ENCODE results near the gene RNU1-1. TPM values are rescaled to one million over a fixed set of nuclear protein-coding genes. Genes with fewer than 3 reads are reported as not detected.
"Not testable (repeated sequence)": the region's sequence is repeated elsewhere in the genome, so short reads cannot be mapped to it uniquely, and the experiment has no call there.

Gene RNU1-1
- total RNA-seq, 1 experiment from 2014 or later: not detected

DNA sequence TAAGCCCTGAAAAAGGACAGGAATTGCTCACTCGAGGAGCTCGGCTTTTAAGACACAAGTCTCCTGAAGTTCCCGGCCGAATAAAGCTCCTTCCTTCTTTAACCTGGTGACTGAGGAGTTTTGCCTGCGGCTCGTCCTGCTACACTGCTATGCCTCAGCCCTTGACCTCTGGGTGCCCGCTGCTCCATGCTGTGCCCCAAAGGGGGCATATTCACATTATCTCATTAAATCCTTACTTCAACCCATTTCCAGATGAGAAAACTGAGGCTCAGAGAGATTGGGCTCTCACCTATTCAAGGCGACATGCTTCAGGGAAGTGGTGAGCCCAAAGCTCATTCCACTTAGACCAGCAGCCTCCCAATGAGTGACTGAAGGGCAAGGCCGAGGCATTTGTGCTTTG, 20.4 kb downstream of the RNU1-1 start:
- DNase-seq (ENCODE audit: low read depth): not testable (repeated sequence)

DNA sequence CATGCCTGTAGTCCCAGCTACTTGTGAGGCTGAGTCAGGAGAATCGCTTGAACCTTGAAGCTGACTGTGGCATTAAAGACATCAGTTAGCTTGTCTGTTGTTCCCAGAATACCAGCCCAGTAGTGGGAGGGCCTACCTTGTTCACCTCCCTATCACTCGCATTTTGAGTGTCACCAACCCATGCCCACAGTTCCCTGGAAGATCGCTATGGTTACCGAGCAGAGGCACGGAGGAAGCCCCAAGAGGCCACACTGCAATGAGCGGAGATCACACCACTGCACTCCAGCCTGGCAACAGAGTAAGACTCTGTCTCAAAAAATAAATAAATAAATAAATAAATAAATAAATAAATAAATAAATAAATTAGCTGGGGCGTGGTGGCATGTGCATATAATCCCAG, 21.1 kb downstream of the RNU1-1 start:
- not testable (repeated sequence) for DNase-seq (ENCODE audit: low read depth)

DNA sequence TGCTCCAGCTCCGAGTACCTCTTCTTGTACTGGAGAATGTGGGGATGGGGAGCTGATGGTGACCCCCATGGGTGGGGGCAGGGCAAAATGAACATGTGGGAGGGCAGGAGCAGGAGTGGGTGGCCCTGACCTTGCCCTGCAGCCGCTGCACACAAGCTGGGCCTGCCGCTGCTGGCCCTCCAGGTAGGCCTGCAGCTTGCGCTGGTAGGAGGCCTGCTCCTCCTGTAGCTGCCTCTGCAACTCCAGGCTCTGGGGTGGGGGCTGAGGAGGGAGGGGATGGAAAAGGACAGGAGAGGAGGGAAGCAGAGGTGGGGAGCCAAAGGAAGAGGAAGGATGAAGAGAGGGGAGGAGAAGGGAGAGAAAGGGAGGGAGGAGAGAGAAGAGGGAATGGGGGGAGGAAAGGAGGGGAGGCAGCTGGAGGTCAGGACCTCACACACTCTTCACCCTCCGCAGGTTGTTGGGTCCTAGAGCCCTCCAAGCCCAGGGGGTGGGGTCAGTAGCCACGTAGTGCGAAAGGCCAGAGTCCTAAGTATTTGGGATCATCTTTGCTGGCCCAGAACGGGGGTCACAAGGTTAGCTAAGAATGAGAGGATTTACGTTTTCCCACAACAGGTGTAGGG, 22.9 kb downstream of the RNU1-1 start:
- no peak for DNase-seq (ENCODE audit: low read depth)

DNA sequence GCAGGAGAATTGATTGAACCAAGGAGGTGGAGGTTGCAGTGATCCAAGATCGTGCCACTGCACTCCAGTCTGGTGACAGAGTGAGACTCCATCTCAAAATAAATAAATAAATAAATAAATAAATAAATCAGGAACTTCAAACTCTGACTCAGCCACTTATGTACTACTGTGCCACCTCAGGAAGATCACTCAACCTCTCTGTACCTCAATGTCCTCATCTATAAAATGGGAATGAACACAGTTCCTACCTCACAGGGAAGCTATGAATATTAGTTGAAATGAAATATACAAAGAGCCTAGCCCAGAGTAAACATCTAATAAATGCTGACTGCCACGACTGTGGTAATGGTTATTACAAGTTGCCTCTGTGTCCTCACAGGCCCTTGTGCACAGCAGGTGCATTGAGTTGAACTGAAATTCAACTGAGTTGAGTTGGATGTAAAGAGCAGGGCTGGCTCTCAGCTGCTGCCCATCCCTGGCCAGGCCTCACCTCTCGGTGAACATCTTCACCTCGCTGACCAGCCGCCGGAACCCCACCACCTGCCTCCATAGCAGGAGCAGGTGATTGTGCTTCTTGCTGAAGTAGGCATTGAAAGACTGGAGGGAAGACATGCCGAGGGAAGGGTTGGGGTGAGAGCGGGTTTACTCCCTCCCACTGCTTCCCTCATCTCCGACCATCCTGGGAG, 24.7 kb downstream of the RNU1-1 start:
- DNase-seq (ENCODE audit: low read depth): not testable (repeated sequence)

DNA sequence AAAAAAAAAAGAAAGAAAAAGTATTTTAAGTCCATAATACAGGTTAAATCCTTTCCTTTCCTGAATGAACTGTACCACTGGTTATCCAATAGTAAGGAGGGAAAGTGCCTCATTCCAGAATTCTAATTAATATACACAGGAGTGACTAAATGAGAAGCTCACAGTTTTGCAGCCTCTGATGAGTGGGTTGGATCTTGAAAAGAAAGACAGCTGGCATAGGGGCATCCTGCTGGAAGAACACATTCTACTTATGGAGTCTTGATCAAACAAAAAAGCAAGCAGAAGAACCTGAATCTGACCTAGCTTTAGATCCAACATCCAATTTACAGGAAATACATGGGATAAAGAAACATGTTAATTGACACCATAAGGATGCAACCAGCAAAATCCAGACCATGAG, 27.1 kb downstream of the RNU1-1 start:
- not testable (repeated sequence) for DNase-seq (ENCODE audit: low read depth)

DNA sequence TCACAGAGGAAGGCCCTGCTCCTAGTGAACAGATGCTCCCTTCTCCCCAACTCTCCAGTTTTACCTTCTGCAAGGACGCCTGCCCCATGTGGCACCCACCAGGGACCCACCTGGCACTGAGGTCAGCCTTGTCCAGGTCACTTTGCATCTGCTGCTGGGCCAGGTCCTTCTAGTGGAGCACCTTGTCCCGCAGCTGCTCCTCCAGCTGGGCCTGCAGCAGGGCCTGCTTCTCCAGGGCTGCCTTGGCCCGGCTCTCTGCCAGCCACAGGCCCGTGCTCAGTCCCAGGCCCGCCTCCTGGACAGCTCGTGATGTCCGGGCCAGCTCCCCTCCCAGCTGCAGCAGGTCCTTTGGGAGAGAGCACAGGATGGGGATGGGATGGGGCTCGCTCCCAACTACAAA, 27.8 kb downstream of the RNU1-1 start:
- DNase-seq (ENCODE audit: low read depth): not testable (repeated sequence)

DNA sequence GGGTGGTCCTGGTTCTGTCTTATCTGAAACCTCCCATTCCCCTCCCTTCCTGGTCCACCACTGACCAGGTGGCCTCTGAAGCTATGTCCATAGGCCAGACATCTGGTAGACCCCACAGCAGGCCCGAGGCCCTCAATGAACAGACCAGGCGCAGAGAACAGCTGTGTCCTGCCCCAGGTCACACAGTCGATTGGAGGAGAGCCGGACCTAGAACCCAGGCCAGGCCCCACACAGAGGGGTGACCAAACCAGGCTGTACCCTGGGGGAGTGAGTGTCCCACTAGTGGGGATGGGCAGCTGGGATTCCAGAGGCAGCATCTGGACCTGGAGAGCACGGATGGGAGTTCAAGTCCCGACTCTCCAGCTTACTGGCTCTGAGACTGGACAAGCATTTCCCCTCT, 29.2 kb downstream of the RNU1-1 start:
- DNase-seq (ENCODE audit: low read depth): no peak

DNA sequence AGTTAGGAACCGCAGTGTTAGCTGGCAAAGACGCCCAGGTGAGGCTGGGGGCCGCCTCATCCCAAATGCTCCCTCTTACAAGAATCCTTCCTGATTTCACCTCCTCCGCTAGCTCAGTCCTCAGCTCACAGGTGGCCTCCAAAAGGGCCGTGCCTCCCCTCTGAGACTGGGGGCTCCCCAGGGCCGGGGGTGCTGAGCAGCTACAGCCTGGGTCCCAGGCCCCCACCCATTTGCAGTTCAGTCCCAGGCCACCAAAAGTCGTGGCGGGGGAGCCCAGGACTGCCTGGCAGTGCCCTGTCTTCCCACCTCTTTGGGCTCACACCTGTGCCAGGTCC, 29.6 kb downstream of the RNU1-1 start:
- DNase-seq (ENCODE audit: low read depth): no peak

DNA sequence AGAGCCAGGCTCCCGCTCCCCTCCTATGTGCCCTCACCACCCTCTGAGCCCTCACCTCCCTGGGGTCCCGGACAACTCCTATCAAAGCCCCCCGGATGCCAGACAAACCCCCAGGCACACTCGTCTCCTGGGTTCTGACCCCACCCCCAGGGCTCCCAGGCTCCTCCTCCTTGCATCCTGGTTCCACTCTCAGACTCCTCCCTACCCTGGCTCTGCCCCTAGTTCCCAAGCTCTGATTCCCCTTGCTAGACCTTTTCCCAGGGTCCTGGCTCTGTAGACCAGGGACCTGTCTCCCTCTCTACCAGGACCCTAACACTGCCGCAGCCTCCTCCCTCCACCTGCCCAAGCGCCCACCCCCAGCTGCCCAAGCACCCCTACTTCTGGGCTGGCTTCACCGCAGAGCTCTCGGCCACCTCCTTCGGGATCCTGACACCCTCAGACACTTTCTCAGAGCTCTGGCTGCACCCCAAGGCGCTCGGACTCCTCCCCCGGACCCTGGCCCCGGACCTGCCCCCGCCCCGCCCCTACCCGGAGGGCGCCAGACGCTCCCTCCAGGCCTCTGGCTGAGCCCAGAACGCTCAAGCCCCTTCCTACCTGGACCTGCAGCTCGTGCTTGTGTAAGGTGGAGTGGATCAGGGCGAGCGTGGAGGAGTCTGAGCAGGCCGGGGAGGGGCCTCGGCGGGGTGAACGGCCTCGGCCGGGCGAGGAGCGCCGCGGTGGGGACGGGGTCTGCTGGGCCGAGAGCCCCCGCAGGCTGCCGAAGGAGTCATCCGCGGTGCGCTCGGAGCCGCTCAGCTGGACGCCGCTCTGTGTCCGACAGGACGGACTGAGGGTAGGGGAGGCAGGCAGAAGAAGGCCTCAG, 30.2 kb downstream of the RNU1-1 start:
- DNase-seq (ENCODE audit: low read depth): not testable (repeated sequence)

DNA sequence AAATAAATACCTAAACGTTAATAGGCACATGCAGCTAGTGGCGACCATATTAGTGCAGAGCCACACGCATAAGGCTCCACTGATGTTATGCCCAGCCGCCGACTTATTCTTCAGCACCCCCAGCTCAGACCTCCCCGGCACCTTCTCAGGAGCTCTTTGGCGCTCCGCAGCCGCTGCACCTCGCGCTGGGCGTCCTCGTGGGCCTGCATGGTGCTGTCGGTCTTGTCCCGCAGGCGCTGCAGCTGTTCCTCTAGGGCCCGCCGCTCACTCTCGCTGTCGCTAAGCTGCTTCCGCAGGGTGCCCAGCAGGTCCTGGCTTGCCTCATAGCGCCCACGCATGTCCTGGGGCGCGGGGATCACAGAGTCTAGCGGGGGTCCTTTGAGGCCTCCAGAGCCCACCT, 30.9 kb downstream of the RNU1-1 start:
- DNase-seq (ENCODE audit: low read depth): not testable (repeated sequence)

DNA sequence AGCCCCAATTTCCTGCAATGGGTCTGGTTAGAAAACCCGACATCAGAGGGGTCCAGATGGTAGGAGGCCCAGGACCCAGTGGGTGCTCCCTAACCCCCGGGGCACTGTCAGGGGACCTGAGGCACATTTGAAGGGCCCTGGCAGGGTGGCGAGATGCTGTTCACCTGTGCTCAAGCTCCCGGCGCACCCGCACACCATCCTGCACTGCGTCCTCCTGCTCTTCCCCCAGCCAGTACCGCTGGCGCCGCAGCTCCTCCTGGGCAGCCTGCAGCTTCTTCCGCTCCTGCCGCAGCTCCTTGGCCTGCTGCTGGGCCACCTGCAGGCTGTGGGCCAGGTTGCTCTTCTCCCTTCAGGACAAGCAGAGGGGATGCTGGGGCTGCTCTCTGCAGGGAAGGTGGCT, 36.0 kb downstream of the RNU1-1 start:
- no peak for DNase-seq (ENCODE audit: low read depth)

DNA sequence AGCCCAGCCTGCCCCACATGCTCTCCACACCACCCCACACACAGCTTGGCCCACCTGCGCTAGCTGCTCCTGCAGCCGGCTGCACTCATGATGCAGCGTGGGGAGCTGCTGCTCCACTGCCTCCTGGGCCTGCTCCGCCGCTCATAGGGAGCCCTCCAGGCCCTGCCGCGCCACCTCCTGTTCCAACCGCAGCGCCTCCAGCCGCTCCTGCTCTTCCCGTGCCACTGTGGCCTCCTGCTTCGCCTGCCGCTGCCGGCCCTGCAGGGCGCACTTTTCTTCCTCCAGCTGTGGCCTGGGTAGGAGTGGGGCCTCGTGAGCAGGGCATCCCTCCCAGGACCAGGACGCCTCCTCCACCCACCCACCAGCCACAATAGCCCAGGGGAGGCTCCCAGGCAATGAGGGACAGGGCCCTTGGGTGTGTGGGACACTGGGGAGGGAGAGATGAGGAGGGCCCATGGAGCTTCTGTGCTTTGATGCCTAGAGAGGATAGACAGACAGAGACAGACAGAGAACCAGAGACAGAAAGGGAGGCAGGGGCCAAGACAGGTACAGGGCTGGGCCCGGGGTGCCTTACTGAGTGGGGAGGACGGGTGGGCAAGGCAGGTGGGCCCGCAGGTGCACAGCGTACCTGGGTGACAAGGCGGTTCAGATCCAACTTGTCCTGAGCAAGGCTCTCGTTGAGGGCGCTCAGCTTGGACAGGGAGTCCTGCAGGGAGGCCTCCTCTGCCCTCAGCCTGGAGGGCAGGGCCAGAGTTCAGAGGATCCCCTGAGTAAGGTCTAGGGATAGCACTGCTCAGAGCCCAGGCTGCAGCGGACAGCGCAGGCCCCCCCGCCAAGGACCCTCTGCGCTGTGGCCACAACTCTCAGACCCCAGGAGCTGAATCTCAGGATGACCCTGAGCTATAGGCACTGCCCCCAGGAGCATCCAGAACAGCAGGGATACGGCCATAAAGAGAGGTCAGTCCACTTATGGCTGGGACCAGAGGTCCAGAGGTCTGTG, 38.0 kb downstream of the RNU1-1 start:
- DNase-seq (ENCODE audit: low read depth): not testable (repeated sequence)

DNA sequence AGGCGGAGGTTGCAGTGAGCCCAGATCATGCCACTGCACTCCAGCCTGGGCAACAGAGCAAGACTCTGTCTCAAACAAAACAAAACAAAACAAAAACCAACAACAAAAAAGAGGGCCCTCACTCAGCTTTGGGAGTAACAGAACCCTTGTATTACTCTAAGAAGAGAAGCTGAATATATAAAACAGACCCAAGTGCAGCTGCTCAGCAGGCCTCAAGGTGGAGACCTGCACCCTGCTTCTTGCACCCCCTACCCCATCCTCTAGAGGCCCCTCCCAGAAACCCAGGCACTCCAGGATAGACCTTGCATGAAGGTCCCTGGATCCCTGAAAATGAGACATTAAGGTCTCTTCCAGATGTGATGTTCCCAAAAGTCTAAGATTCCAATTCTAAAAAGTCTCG, 39.2 kb downstream of the RNU1-1 start:
- not testable (repeated sequence) for DNase-seq (ENCODE audit: low read depth)

DNA sequence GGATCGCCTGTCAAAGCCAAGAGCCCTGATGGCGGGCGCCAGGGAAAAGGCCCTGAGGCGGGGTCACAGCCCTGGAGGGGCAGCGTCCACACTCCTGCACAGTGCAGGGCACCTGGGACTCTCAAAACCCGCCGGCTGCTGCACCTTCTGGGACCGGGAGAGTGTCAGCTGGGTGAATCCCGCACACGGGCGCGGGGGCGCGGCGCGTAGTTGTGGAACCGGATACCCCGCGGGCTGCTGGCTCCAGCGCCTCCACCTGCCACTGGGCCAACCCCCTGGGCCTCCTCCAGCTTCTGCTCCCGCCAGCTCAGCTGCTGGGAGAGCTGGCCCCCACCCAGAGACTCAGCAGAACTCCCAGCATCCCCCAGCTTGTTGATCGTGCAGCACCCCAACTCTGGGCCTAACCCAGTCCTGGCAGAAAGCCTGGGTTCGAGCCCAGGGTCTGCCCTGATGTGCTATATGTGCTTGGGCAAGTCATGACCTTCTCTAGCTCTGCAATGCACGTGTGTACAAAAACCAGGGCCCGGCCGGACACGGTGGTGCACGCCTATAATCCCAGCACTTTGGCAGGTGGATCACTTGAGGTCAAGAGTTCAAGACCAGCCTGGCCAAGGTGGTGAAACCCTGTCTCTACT, 39.8 kb downstream of the RNU1-1 start:
- no peak for DNase-seq (ENCODE audit: low read depth)

DNA sequence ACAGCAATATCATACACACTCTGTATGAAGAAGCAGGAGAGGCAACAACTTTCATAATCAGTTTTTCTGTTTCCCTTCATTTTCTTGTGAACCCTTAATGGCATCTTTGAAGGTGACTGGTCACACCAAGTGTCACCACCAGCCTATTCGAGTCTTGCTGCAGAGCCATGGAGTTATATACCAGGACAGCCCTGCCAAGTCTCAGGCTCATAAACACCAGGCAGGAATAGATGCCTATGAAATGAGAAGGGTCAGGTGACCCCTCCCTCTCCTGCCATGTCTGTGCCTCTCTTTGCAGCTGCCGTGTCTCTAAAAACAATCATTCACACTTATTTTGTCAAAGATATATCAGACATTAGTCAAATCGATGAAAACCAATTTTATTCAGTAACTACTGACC, 45.5 kb downstream of the RNU1-1 start:
- DNase-seq (ENCODE audit: low read depth): no peak

DNA sequence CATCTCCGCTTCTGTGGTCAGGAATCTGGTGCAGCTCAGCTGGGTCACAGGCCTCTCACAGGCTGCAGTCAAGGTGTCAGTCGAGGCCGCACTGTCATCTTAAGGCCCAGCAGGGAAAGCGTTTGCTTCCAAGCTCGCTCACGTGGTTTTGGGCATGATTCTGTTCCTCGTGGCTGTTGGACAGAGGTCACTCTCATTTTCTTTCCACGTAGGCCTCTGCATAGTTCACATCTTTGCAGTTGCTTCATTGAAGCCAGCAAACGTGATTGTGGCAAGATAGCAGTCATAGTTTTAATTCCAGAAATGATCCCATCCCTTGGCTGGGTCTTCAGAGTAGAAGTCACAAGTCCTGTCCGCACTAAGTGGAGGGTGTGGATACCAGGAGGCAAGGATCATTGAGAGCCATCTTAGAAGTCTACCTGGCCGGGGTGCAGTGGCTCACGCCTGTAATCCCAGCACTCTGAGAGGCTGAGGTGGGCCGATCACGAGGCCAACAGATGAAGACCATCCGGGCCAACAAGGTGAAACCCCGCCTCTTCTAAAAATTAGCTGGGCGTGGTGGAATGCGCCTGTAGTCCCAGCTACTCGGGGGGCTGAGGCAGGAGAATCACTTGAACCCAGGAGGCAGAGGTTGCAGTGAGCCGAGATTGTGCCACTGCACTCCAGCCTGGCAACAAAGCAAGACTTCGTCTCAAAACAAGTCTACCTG, 49.0 kb downstream of the RNU1-1 start:
- DNase-seq (ENCODE audit: low read depth): no peak

Measured in LHCN-M2 (cell line).